H9 (cell line): Measurements from ENCODE around the gene SF3B3. TPM values are rescaled to one million over a fixed set of nuclear protein-coding genes. Genes with fewer than 3 reads are reported as not detected.

ENCODE experiments used
- DNase-seq: peaks from one replicate; pipeline ENCODE4 v3.0.0-alpha.2; 2017
- H2AFZ ChIP-seq: one replicate; pipeline ENCODE4 v1.6.1; 2013; ENCODE audit warnings: mild to moderate bottlenecking, low read length, control low read depth, moderate library complexity
- H2AK5ac ChIP-seq: 2 replicates; pipeline ENCODE4 v1.6.1; 2013; ENCODE audit warnings: low read length, control low read depth, mixed read lengths; ENCODE audit not compliant: insufficient read length
- H2BK120ac ChIP-seq: one replicate; pipeline ENCODE4 v1.6.1; 2013; ENCODE audit warnings: low read depth, mild to moderate bottlenecking, low read length, control low read depth, inconsistent platforms; ENCODE audit not compliant: poor library complexity, severe bottlenecking
- H2BK12ac ChIP-seq: 2 replicates; pipeline ENCODE4 v1.6.1; 2013; ENCODE audit warnings: low read length, control low read depth, mixed read lengths, low read depth; ENCODE audit not compliant: insufficient read length
- H2BK15ac ChIP-seq: 2 replicates; pipeline ENCODE4 v1.6.1; 2013; ENCODE audit warnings: low read depth, low read length, control low read depth
- H2BK20ac ChIP-seq: one replicate; pipeline ENCODE4 v1.6.1; 2013; ENCODE audit warnings: low read depth, mild to moderate bottlenecking, low read length, control low read depth, inconsistent platforms; ENCODE audit not compliant: poor library complexity, severe bottlenecking
- H2BK5ac ChIP-seq: 2 replicates; pipeline ENCODE4 v1.6.1; 2013; ENCODE audit warnings: low read length, control low read depth, mixed read lengths; ENCODE audit not compliant: insufficient read length
- H3K14ac ChIP-seq: 2 replicates; pipeline ENCODE4 v1.6.1; 2013; ENCODE audit warnings: low read length, control low read depth; ENCODE audit not compliant: insufficient read depth
- H3K18ac ChIP-seq: 2 replicates; pipeline ENCODE4 v1.6.1; 2013; ENCODE audit warnings: low read depth, mild to moderate bottlenecking, mixed read lengths, low read length, control low read depth; ENCODE audit not compliant: insufficient read length
- H3K23ac ChIP-seq: 2 replicates; pipeline ENCODE4 v1.6.1; 2013; ENCODE audit warnings: low read length, control low read depth, mixed read lengths, low read depth; ENCODE audit not compliant: insufficient read length
- H3K23me2 ChIP-seq: 2 replicates; pipeline ENCODE4 v1.6.1; 2013; ENCODE audit warnings: low read depth, mild to moderate bottlenecking, mixed read lengths, low read length, control low read depth; ENCODE audit not compliant: insufficient read length, poor library complexity, severe bottlenecking
- H3K27ac ChIP-seq: 2 replicates; pipeline ENCODE4 v1.5.1; 2013; ENCODE audit warnings: low read length, control low read depth, mixed read lengths, low read depth; ENCODE audit not compliant: insufficient read length
- H3K27me3 ChIP-seq: 2 replicates; pipeline ENCODE4 v1.6.1; 2013; ENCODE audit warnings: low read length, control low read depth, inconsistent platforms; ENCODE audit not compliant: insufficient read depth
- H3K4ac ChIP-seq: 2 replicates; pipeline ENCODE4 v1.6.1; 2013; ENCODE audit warnings: low read depth, mild to moderate bottlenecking, control low read depth, inconsistent platforms, low read length, moderate library complexity
- H3K4me1 ChIP-seq: 2 replicates; pipeline ENCODE4 v1.6.1; 2013; ENCODE audit warnings: low read length, control low read depth, inconsistent platforms; ENCODE audit not compliant: insufficient read depth
- H3K4me2 ChIP-seq: 2 replicates; pipeline ENCODE4 v1.6.1; 2013; ENCODE audit warnings: low read length, control low read depth, mixed read lengths; ENCODE audit not compliant: insufficient read length, insufficient read depth
- H3K56ac ChIP-seq: 2 replicates; pipeline ENCODE4 v1.6.1; 2013; ENCODE audit warnings: low read depth, mild to moderate bottlenecking, mixed read lengths, low read length, control low read depth; ENCODE audit not compliant: insufficient read length
- H3K79me1 ChIP-seq: 2 replicates; pipeline ENCODE4 v1.6.1; 2013; ENCODE audit warnings: low read depth, mild to moderate bottlenecking, moderate library complexity, low read length, control low read depth, inconsistent platforms; ENCODE audit not compliant: insufficient read depth, poor library complexity, severe bottlenecking
- H3K79me2 ChIP-seq: 2 replicates; pipeline ENCODE4 v1.6.1; 2013; ENCODE audit warnings: low read length, control low read depth, inconsistent platforms; ENCODE audit not compliant: insufficient read depth
- H3K9ac ChIP-seq: 2 replicates; pipeline ENCODE4 v1.6.1; 2013; ENCODE audit warnings: low read length, control low read depth, mixed read lengths; ENCODE audit not compliant: insufficient read length; ENCODE audit errors: extremely low read depth
- H3K9me3 ChIP-seq: one replicate; pipeline ENCODE4 v1.6.1; 2013; ENCODE audit warnings: low read depth, low read length, inconsistent platforms; ENCODE audit not compliant: control insufficient read depth
- H3T11ph ChIP-seq: one replicate; pipeline ENCODE4 v1.6.1; 2013; ENCODE audit warnings: mild to moderate bottlenecking, low read length, control low read depth, inconsistent platforms
- H4K20me1 ChIP-seq: one replicate; pipeline ENCODE4 v1.6.1; 2013; ENCODE audit not compliant: control insufficient read depth, insufficient read length, insufficient read depth
- H4K5ac ChIP-seq: 2 replicates; pipeline ENCODE4 v1.6.1; 2013; ENCODE audit warnings: low read depth, mild to moderate bottlenecking, mixed read lengths, low read length, control low read depth; ENCODE audit not compliant: insufficient read length
- H4K8ac ChIP-seq: replicated peaks from 2 replicates; pipeline ENCODE4 v1.6.1; 2013; ENCODE audit warnings: low read length, control low read depth, mixed read lengths, low read depth; ENCODE audit not compliant: insufficient read length
- H4K91ac ChIP-seq: 2 replicates; pipeline ENCODE4 v1.6.1; 2013; ENCODE audit warnings: low read depth, mild to moderate bottlenecking, moderate library complexity, mixed read lengths, low read length, control low read depth; ENCODE audit not compliant: insufficient read length
- H3K27ac Mint-ChIP-seq, 3 experiments: 2 replicates in 2 of 3; 3 replicates in 1 of 3; pipeline ENCODE4 v1.8.0; 2020 to 2021; ENCODE audit warnings: mixed read lengths in 3 of 3, mild to moderate bottlenecking in 1 of 3, moderate library complexity in 1 of 3
- H3K27me3 Mint-ChIP-seq: 2 replicates; pipeline ENCODE4 v1.8.0; 2021; ENCODE audit warnings: low read depth, mild to moderate bottlenecking, moderate library complexity, mixed read lengths
- H3K36me3 Mint-ChIP-seq, 3 experiments: 2 replicates in 2 of 3; 3 replicates in 1 of 3; pipeline ENCODE4 v1.8.0; 2020 to 2021; ENCODE audit warnings: low read depth in 3 of 3, mixed read lengths in 3 of 3; ENCODE audit not compliant: insufficient read depth in 1 of 3
- H3K4me1 Mint-ChIP-seq, 2 experiments: 2 replicates each; pipeline ENCODE4 v1.8.0; 2020; ENCODE audit warnings: mixed read lengths in 2 of 2
- H3K4me3 Mint-ChIP-seq, 2 experiments: 2 replicates in 1 of 2; 3 replicates in 1 of 2; pipeline ENCODE4 v1.8.0; 2020 to 2021; ENCODE audit warnings: mild to moderate bottlenecking in 2 of 2, mixed read lengths in 2 of 2, moderate library complexity in 1 of 2
- H3K9me3 Mint-ChIP-seq, 2 experiments: 2 replicates in 1 of 2; 3 replicates in 1 of 2; pipeline ENCODE4 v1.8.0; 2020; ENCODE audit warnings: mild to moderate bottlenecking in 2 of 2, mixed read lengths in 2 of 2, moderate library complexity in 1 of 2
- CTCF ChIP-seq: fragments of 200-600 bp; sonication (generic); conservative IDR thresholded peaks from 3 replicates; pipeline ENCODE4 v1.8.0; 2021; ENCODE audit warnings: antibody characterized with exemption, mild to moderate bottlenecking
- WGBS: extraction: QIAGEN DNeasy Blood & Tissue Kit; methylation state at CpG from one replicate; pipeline ENCODE4 v1.1.7; 2013; ENCODE audit warnings: missing lambda C conversion rate, low lambda C conversion rate, mixed read lengths; ENCODE audit not compliant: insufficient read length; ENCODE audit errors: extremely low coverage; 5-methylcytosine and 5-hydroxymethylcytosine counted together
- total RNA-seq: library from RNA; stranded (reverse); gene quantifications from 2 replicates; pipeline ENCODE4 v1.2.1, GENCODE V29; 2021

Gene SF3B3
- total RNA-seq, 1 experiment from 2014 or later: 493 TPM

GRCh38 chr16:70605283-70605657 is 81.7 kb downstream of the SF3B3 start:
- Histone ChIP-seq H3K4ac (no peak overlapping the region), H3T11ph (no peak overlapping the region), H3K9ac (no peak overlapping the region), H2BK12ac (no peak overlapping the region), H2AFZ (no peak overlapping the region), H3K9me3 (no peaks in the 10 kb centered on the region), H2BK5ac (no peak overlapping the region), H4K20me1 (no peaks in the 10 kb centered on the region), H2BK120ac (no peak overlapping the region), H3K23ac (no peak overlapping the region), H3K27me3 (no peaks in the 10 kb centered on the region; the same call in 1 of the 2 replicates), H3K79me1 (no peaks in the 10 kb centered on the region), H4K5ac (no peak overlapping the region), H3K18ac (no peak overlapping the region), H3K79me2 (no peaks in the 10 kb centered on the region), H3K56ac (no peak overlapping the region), H2AK5ac (no peak overlapping the region), H4K91ac (no peak overlapping the region), H3K4me1 (no peaks in the 10 kb centered on the region), H2BK15ac (no peak overlapping the region), H3K23me2 (no peaks in the 10 kb centered on the region), H3K4me2 (no peak overlapping the region), H2BK20ac (no peak overlapping the region), H3K14ac (no peak overlapping the region), H4K8ac (no peak overlapping the region), H3K27ac (no peak overlapping the region)
- no peak for DNase-seq
- no peak for TF ChIP-seq CTCF
- no peak overlapping the region for H3K4me3 Mint-ChIP-seq
- H3K27me3 Mint-ChIP-seq: peaks cover 14% of the 10 kb centered on the region
- no peaks in the 10 kb centered on the region; a peak in 1 of 7 replicates for H3K36me3 Mint-ChIP-seq
- H3K27ac Mint-ChIP-seq: no peak overlapping the region
- WGBS: no CpG with 5 or more reads among the region's 1 CpG
- H3K4me1 Mint-ChIP-seq: peaks cover 4 to 6% of the 10 kb centered on the region in 2 experiments; a peak in 1 of 4 replicates
- no peaks in the 10 kb centered on the region for H3K9me3 Mint-ChIP-seq
